Ishikawa (cell line): Measurements from ENCODE around the gene ATF5.

ENCODE experiments used
- CEBPB ChIP-seq: IDR thresholded peaks from 2 replicates; pipeline ENCODE4 v1.6.1; 2012
- CREB1 ChIP-seq: IDR thresholded peaks from 2 replicates; pipeline ENCODE4 v1.6.1; 2012; ENCODE audit warnings: low read depth
- EGR1 ChIP-seq: IDR thresholded peaks from 2 replicates; pipeline ENCODE4 v1.6.1; 2012
- EP300 ChIP-seq: IDR thresholded peaks from 2 replicates; pipeline ENCODE4 v1.6.1; 2012; ENCODE audit warnings: borderline replicate concordance
- FOXM1 ChIP-seq: IDR thresholded peaks from 2 replicates; pipeline ENCODE4 v1.6.1; 2012; ENCODE audit warnings: low read depth, borderline replicate concordance
- NFIC ChIP-seq: IDR thresholded peaks from 2 replicates; pipeline ENCODE4 v1.6.1; 2012
- RAD21 ChIP-seq: IDR thresholded peaks from 2 replicates; pipeline ENCODE4 v1.6.1; 2012; ENCODE audit warnings: low read depth
- TAF1 ChIP-seq: IDR thresholded peaks from 2 replicates; pipeline ENCODE4 v1.6.1; 2012; ENCODE audit warnings: low read depth, mild to moderate bottlenecking
- TCF12 ChIP-seq: IDR thresholded peaks from 2 replicates; pipeline ENCODE4 v1.6.1; 2012; ENCODE audit warnings: low read depth
- TEAD4 ChIP-seq: IDR thresholded peaks from 2 replicates; pipeline ENCODE4 v1.6.1; 2012
- USF1 ChIP-seq: IDR thresholded peaks from 2 replicates; pipeline ENCODE4 v1.6.1; 2012
- YY1 ChIP-seq: IDR thresholded peaks from 2 replicates; pipeline ENCODE4 v1.6.1; 2012; ENCODE audit warnings: low read depth
- ZBTB7A ChIP-seq: IDR thresholded peaks from 2 replicates; pipeline ENCODE4 v1.6.1; 2012; ENCODE audit warnings: low read depth
- TF ChIP-seq, protein P1 (sequence below): IDR thresholded peaks from 2 replicates; pipeline ENCODE4 v1.6.1; 2012
- TF ChIP-seq, protein P2 (sequence below): IDR thresholded peaks from 2 replicates; pipeline ENCODE4 v1.6.1; 2012; ENCODE audit warnings: low read depth, mild to moderate bottlenecking

Gene ATF5

DNA sequence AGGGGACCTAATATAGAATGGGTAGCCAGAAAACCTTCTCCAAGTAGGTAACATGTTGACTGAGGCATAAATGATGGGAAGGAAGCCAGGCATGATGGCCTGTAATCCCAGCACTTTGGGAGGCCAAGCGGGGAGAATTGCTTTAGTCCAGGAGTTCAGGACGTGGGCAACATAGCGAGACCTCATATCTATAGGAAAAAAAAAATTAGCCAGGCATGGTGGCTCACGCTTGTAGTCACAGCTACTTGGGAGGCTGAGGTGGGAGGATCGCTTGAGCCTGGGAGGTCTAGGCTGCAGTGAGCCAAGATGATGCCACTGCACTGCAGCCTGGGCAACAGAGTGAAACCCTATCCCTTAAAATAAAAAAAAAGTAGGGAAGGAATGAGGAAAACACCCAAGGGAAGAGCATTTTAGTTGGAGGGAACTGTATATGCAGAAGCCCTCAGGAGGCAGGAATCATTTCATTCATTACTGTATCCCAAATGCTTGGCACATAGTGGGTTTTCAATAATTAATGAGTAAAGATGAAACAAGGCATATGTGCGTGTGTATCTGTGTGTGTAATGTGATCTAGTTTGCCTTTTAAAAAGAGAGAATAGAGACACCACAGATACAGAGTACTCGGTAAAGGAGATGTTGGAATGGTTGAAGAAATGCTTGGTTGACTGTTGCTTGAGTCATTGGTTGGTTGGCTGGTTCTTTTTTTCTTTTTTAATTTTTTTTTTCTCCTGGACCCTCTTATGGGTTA lies 2.5 kb downstream of the ATF5 start:
- TF ChIP-seq EGR1 = no peak
- TF ChIP-seq RAD21 = no peak
- TF ChIP-seq, protein P1, sequence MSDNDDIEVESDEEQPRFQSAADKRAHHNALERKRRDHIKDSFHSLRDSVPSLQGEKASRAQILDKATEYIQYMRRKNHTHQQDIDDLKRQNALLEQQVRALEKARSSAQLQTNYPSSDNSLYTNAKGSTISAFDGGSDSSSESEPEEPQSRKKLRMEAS = no peak
- TF ChIP-seq EP300 = no peak
- TF ChIP-seq, protein P2, sequence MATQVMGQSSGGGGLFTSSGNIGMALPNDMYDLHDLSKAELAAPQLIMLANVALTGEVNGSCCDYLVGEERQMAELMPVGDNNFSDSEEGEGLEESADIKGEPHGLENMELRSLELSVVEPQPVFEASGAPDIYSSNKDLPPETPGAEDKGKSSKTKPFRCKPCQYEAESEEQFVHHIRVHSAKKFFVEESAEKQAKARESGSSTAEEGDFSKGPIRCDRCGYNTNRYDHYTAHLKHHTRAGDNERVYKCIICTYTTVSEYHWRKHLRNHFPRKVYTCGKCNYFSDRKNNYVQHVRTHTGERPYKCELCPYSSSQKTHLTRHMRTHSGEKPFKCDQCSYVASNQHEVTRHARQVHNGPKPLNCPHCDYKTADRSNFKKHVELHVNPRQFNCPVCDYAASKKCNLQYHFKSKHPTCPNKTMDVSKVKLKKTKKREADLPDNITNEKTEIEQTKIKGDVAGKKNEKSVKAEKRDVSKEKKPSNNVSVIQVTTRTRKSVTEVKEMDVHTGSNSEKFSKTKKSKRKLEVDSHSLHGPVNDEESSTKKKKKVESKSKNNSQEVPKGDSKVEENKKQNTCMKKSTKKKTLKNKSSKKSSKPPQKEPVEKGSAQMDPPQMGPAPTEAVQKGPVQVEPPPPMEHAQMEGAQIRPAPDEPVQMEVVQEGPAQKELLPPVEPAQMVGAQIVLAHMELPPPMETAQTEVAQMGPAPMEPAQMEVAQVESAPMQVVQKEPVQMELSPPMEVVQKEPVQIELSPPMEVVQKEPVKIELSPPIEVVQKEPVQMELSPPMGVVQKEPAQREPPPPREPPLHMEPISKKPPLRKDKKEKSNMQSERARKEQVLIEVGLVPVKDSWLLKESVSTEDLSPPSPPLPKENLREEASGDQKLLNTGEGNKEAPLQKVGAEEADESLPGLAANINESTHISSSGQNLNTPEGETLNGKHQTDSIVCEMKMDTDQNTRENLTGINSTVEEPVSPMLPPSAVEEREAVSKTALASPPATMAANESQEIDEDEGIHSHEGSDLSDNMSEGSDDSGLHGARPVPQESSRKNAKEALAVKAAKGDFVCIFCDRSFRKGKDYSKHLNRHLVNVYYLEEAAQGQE = no peak

DNA sequence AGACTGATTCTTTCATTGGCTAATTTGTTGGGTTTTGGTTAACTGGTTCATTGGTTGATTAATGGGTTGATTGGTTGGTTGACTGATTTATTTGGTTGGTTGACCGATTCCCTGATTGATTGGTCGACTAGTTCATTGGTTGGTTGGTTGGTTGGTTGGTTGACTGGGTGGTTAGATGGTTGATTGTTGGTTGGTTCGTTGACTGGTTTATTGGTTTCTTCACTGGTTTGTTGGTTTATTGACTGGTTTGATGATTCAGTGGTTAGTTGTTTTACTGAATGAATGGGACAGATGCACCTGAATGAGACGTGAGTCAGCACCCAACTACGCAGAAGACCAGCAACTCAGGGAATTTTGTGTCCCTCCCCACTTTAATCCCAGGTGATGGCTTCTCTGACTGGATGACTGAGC lies 3.0 kb downstream of the ATF5 start:
- no peak for TF ChIP-seq TAF1
- TF ChIP-seq NFIC = no peak
- no peak for TF ChIP-seq RAD21
- no peak for TF ChIP-seq ZBTB7A
- no peak for TF ChIP-seq FOXM1
- TF ChIP-seq, protein P1 = no peak
- no peak for TF ChIP-seq EGR1
- TF ChIP-seq, protein P2 = no peak
- TF ChIP-seq TEAD4 = no peak
- TF ChIP-seq TCF12 = no peak
- no peak for TF ChIP-seq EP300
- no peak for TF ChIP-seq USF1
- no peak for TF ChIP-seq CEBPB

DNA sequence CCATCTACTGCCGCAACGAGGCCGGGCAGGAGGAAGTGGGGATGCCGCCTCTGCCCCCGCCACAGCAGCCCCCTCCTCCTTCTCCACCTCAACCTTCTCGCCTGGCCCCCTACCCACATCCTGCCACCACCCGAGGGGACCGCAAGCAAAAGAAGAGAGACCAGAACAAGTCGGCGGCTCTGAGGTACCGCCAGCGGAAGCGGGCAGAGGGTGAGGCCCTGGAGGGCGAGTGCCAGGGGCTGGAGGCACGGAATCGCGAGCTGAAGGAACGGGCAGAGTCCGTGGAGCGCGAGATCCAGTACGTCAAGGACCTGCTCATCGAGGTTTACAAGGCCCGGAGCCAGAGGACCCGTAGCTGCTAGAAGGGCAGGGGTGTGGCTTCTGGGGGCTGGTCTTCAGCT lies 3.7 kb downstream of the ATF5 start:
- TF ChIP-seq ZBTB7A (no peak), EGR1 (no peak), NFIC (no peak)
- TF ChIP-seq, protein P2 = no peak
- TF ChIP-seq, protein P1 = no peak

- TF ChIP-seq YY1 (no peak), NFIC (no peak), RAD21 (no peak), FOXM1 (no peak), TEAD4 (no peak), TCF12 (no peak), CREB1 (no peak), EP300 (no peak), ZBTB7A (no peak), EGR1 (no peak), USF1 (no peak), TAF1 (no peak), CEBPB (no peak)
- TF ChIP-seq, protein P1 = no peak
- TF ChIP-seq, protein P2 = no peak
Measured at GRCh38 chr19:49933643-49934042, 4.6 kb downstream of the ATF5 start.
